ENCODE results near the gene LCA5.
A peak's percentile ranks its signal among the peaks of the same experiment; 100 is the strongest.
"Not testable (repeated sequence)": the region's sequence is repeated elsewhere in the genome, so short reads cannot be mapped to it uniquely, and the experiment has no call there.

Gene LCA5

GRCh38 chr6:79467716-79468115 is 69.5 kb downstream of the LCA5 start:
- DNase-seq (ENCODE audit: low spot score), result peak; percentile 17

- peak; percentile 32 for DNase-seq (ENCODE audit: low spot score)
Measured at GRCh38 chr6:79466207-79466834, 70.9 kb downstream of the LCA5 start.

- DNase-seq (ENCODE audit: low spot score), result no peak
Measured at GRCh38 chr6:79465381-79465780, 71.8 kb downstream of the LCA5 start.

- DNase-seq (ENCODE audit: low spot score), result no peak
Measured at GRCh38 chr6:79463621-79464050, 73.6 kb downstream of the LCA5 start.

- no peak for DNase-seq (ENCODE audit: low spot score)
Measured at GRCh38 chr6:79461205-79461604, 76.0 kb downstream of the LCA5 start.

- DNase-seq (ENCODE audit: low spot score), result no peak
Measured at GRCh38 chr6:79455446-79455845, 81.8 kb downstream of the LCA5 start.

GRCh38 chr6:79453558-79454042 is 83.6 kb downstream of the LCA5 start:
- peak; percentile 43 for DNase-seq (ENCODE audit: low spot score)

- no peak for DNase-seq (ENCODE audit: low spot score)
Measured at GRCh38 chr6:79450984-79451383, 86.2 kb downstream of the LCA5 start.

GRCh38 chr6:79446006-79446405 is 91.2 kb downstream of the LCA5 start:
- DNase-seq (ENCODE audit: low spot score), result no peak

- DNase-seq (ENCODE audit: low spot score), result not testable (repeated sequence)
Measured at GRCh38 chr6:79443876-79444275, 93.4 kb downstream of the LCA5 start.

GRCh38 chr6:79441192-79441591 is 96.0 kb downstream of the LCA5 start:
- DNase-seq (ENCODE audit: low spot score), result no peak

GRCh38 chr6:79440598-79440997 is 96.6 kb downstream of the LCA5 start:
- DNase-seq (ENCODE audit: low spot score), result no peak

GRCh38 chr6:79438030-79438429 is 99.2 kb downstream of the LCA5 start:
- no peak for DNase-seq (ENCODE audit: low spot score)

GRCh38 chr6:79436241-79436640 is 101.0 kb downstream of the LCA5 start:
- DNase-seq (ENCODE audit: low spot score), result no peak

- DNase-seq (ENCODE audit: low spot score), result no peak
Measured at GRCh38 chr6:79435746-79436145, 101.5 kb downstream of the LCA5 start.
